Astrocyte (in vitro differentiated cells and primary cell): Measurements from ENCODE around the gene HS6ST2. TPM values are rescaled to one million over a fixed set of nuclear protein-coding genes. Genes with fewer than 3 reads are reported as not detected.

Experiments
- DNase-seq: peaks from one replicate; pipeline ENCODE4 v3.0.0-alpha.2; 2010; ENCODE audit warnings: low read depth
- FAIRE-seq: peaks from 2 replicates; lab custom pipeline; 2011; peaks lifted over from hg19 to GRCh38; lab: Jason Lieb, UNC
- H2AFZ ChIP-seq: 2 replicates; pipeline ENCODE4 v1.6.0; 2012; ENCODE audit warnings: low read depth, low read length, inconsistent platforms
- H3K27ac ChIP-seq: 2 replicates; pipeline ENCODE4 v1.5.1; 2011; ENCODE audit warnings: low read depth, low read length, inconsistent platforms
- H3K27me3 ChIP-seq: 2 replicates; pipeline ENCODE4 v1.6.0; 2011; ENCODE audit warnings: low read length, inconsistent platforms; ENCODE audit not compliant: insufficient read depth
- H3K36me3 ChIP-seq: 2 replicates; pipeline ENCODE4 v1.5.1; 2011; ENCODE audit warnings: low read length, inconsistent platforms; ENCODE audit not compliant: insufficient read depth
- H3K4me1 ChIP-seq: 2 replicates; pipeline ENCODE4 v1.5.1; 2011; ENCODE audit warnings: low read length, inconsistent platforms; ENCODE audit not compliant: insufficient read depth
- H3K4me2 ChIP-seq: 2 replicates; pipeline ENCODE4 v1.6.0; 2012; ENCODE audit warnings: low read length, inconsistent platforms
- H3K4me3 ChIP-seq: 2 replicates; pipeline ENCODE4 v1.5.1; 2011; ENCODE audit warnings: low read depth, mild to moderate bottlenecking, low read length, inconsistent platforms; ENCODE audit not compliant: insufficient read depth
- H3K79me2 ChIP-seq: 2 replicates; pipeline ENCODE4 v1.6.0; 2012; ENCODE audit warnings: mild to moderate bottlenecking, low read length, inconsistent platforms; ENCODE audit not compliant: insufficient read depth
- H3K9ac ChIP-seq: 2 replicates; pipeline ENCODE4 v1.6.0; 2012; ENCODE audit warnings: mild to moderate bottlenecking, low read length, inconsistent platforms
- H3K9me3 ChIP-seq: 2 replicates; pipeline ENCODE4 v1.5.1; 2012; ENCODE audit warnings: low read depth, mild to moderate bottlenecking, low read length, inconsistent platforms; ENCODE audit not compliant: insufficient read depth
- H4K20me1 ChIP-seq: 2 replicates; pipeline ENCODE4 v1.6.0; 2012; ENCODE audit warnings: low read length, inconsistent platforms; ENCODE audit not compliant: insufficient read depth
- H3K27ac Mint-ChIP-seq: one replicate; pipeline ENCODE4 v1.8.0; 2021; ENCODE audit warnings: mild to moderate bottlenecking, mixed read lengths; ENCODE audit not compliant: unreplicated experiment
- H3K27me3 Mint-ChIP-seq: one replicate; pipeline ENCODE4 v1.8.0; 2021; ENCODE audit warnings: low read depth, mixed read lengths; ENCODE audit not compliant: unreplicated experiment
- H3K36me3 Mint-ChIP-seq: one replicate; pipeline ENCODE4 v1.8.0; 2021; ENCODE audit warnings: low read depth, mixed read lengths; ENCODE audit not compliant: unreplicated experiment
- H3K4me1 Mint-ChIP-seq: one replicate; pipeline ENCODE4 v1.8.0; 2021; ENCODE audit warnings: low read depth, mixed read lengths; ENCODE audit not compliant: unreplicated experiment
- H3K4me3 Mint-ChIP-seq: one replicate; pipeline ENCODE4 v1.8.0; 2021; ENCODE audit warnings: mild to moderate bottlenecking, moderate library complexity, mixed read lengths; ENCODE audit not compliant: unreplicated experiment
- H3K9me3 Mint-ChIP-seq: one replicate; pipeline ENCODE4 v1.8.0; 2021; ENCODE audit warnings: mild to moderate bottlenecking, mixed read lengths; ENCODE audit not compliant: unreplicated experiment
- CTCF ChIP-seq: IDR thresholded peaks from 2 replicates; pipeline ENCODE4 v1.5.1; 2011; ENCODE audit warnings: low read depth, mild to moderate bottlenecking, inconsistent platforms, low read length, moderate library complexity; ENCODE audit not compliant: insufficient read depth
- EZH2 ChIP-seq: IDR thresholded peaks from 2 replicates; pipeline ENCODE4 v1.6.1; 2012; ENCODE audit warnings: mild to moderate bottlenecking, low read length, inconsistent platforms; ENCODE audit not compliant: insufficient read depth
- total RNA-seq: library from RNA; stranded (reverse); gene quantifications from 2 replicates; pipeline ENCODE4 v1.2.1, GENCODE V29; 2021

HS6ST2 gene
- total RNA-seq, 1 donor from 2014 or later = 12.9 TPM

GRCh38 chrX:132862562-132862961 lies 95.9 kb downstream of the HS6ST2 start:
- Histone ChIP-seq H3K79me2 (no peaks in the 10 kb centered on the region), H3K9ac (no peak overlapping the region), H3K4me2 (no peak overlapping the region), H3K27me3 (no peaks in the 10 kb centered on the region), H3K27ac (no peak overlapping the region), H3K4me3 (no peak overlapping the region), H3K9me3 (no peaks in the 10 kb centered on the region), H2AFZ (no peak overlapping the region), H4K20me1 (no peaks in the 10 kb centered on the region), H3K36me3 (no peaks in the 10 kb centered on the region), H3K4me1 (no peaks in the 10 kb centered on the region)
- Mint-ChIP-seq H3K27me3 (peaks cover 2% of the 10 kb centered on the region), H3K4me3 (no peak overlapping the region), H3K9me3 (peaks cover 6% of the 10 kb centered on the region), H3K4me1 (peaks cover 7% of the 10 kb centered on the region), H3K27ac (no peak overlapping the region), H3K36me3 (no peaks in the 10 kb centered on the region)
- FAIRE-seq = no peak
- TF ChIP-seq EZH2 (no peak), CTCF (no peak)
- DNase-seq = no peak

- H3K27ac Mint-ChIP-seq = no peak overlapping the region
- H3K4me1 Mint-ChIP-seq = peaks cover 7% of the 10 kb centered on the region
- Histone ChIP-seq H3K27me3 (no peaks in the 10 kb centered on the region), H3K4me1 (no peaks in the 10 kb centered on the region), H3K4me3 (no peak overlapping the region), H3K27ac (no peak overlapping the region), H2AFZ (no peak overlapping the region), H3K9me3 (no peaks in the 10 kb centered on the region), H3K36me3 (no peaks in the 10 kb centered on the region), H4K20me1 (no peaks in the 10 kb centered on the region), H3K79me2 (no peaks in the 10 kb centered on the region), H3K9ac (no peak overlapping the region), H3K4me2 (no peak overlapping the region)
- peaks cover 6% of the 10 kb centered on the region for H3K9me3 Mint-ChIP-seq
- peaks cover 2% of the 10 kb centered on the region for H3K27me3 Mint-ChIP-seq
- DNase-seq = no peak
- no peaks in the 10 kb centered on the region for H3K36me3 Mint-ChIP-seq
- FAIRE-seq = no peak
- no peak overlapping the region for H3K4me3 Mint-ChIP-seq
- TF ChIP-seq CTCF = no peak
- TF ChIP-seq EZH2 = no peak
Measured at GRCh38 chrX:132861076-132861475, 97.4 kb downstream of the HS6ST2 start.

GRCh38 chrX:132860200-132860599 lies 98.2 kb downstream of the HS6ST2 start:
- FAIRE-seq = no peak
- peaks cover 2% of the 10 kb centered on the region for H3K27me3 Mint-ChIP-seq

More at GRCh38 chrX:132860200-132860599, 98.2 kb downstream of the HS6ST2 start:
- Histone ChIP-seq H3K4me3 (no peak overlapping the region), H3K4me2 (no peak overlapping the region), H3K27me3 (no peaks in the 10 kb centered on the region), H3K9ac (no peak overlapping the region), H3K9me3 (no peaks in the 10 kb centered on the region), H3K27ac (no peak overlapping the region), H4K20me1 (no peaks in the 10 kb centered on the region), H3K79me2 (no peaks in the 10 kb centered on the region), H3K36me3 (no peaks in the 10 kb centered on the region), H3K4me1 (no peaks in the 10 kb centered on the region), H2AFZ (no peak overlapping the region)
- DNase-seq = no peak
- no peak overlapping the region for H3K27ac Mint-ChIP-seq
- H3K36me3 Mint-ChIP-seq = no peaks in the 10 kb centered on the region
- H3K4me1 Mint-ChIP-seq = peaks cover 9% of the 10 kb centered on the region
- H3K4me3 Mint-ChIP-seq = no peak overlapping the region
- H3K9me3 Mint-ChIP-seq = peaks cover 6% of the 10 kb centered on the region
- TF ChIP-seq EZH2 = no peak
- TF ChIP-seq CTCF = no peak
